Stimulated activated CD8-positive, alpha-beta memory T cell treated with anti-CD3 and anti-CD28 coated beads, Interleukin-7, amount 100 ng/mL, for 24 hours (primary cell): ENCODE measurements around the gene DMGDH.

Source experiments
- DNase-seq: peaks from one replicate; pipeline ENCODE4 v3.0.0-alpha.2; 2020; ENCODE audit warnings: low read depth

The DMGDH gene

DNA sequence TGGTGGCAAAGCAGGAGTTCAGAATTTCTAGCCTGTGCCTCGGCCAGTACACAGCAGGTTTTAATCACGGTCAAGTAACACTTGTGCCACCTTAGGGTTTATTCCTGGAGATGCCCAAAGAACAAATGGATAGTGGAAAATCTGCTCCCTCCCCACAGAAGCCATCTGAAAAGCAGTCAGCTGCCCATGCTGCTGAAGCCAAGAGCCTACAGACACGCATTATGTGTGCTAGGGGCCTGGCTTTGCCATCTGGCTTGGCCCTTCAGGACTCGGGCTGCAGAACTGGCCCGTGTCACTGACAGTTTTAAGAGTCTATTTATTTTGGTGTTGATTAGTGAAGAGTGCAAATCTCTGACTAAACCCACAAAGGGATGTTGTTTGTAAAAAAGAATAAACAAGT lies 95.5 kb downstream of the DMGDH start:
- no peak for DNase-seq

DNA sequence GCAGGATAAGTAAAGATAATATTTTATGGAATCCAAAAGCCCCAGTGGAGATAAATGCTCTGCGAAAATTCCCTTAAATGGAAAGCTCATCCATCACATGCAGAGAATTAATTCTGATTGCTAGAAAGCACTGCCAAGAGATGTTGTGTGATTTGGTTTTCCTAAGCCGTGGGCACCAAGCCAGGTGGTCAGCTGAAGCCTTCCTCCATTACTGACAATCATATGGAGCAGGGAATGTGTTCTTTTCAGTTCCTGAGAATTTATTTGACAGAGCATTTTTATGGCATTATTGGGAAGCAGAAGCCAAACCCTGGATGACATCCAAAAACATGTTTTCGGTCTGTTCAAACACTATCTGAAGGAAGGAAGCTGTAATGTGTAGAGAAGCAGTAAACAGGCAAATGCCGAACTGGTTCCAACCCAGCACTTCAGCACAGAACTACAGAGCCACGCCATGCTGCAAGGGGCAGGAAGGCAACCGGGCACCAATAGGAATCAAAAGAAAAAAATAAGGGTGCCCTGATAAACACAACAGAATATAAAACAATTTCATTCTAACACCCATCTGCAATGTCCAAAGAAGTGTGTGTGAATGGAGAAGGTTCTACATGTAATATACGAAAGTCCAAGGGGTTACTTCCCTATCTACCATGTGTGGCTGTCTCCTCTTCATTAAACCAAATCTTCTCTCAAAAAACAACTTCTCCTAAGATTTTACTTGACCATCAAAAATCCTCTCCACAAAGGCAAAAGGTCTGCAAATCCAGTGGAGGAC lies 96.6 kb downstream of the DMGDH start:
- no peak for DNase-seq

DNA sequence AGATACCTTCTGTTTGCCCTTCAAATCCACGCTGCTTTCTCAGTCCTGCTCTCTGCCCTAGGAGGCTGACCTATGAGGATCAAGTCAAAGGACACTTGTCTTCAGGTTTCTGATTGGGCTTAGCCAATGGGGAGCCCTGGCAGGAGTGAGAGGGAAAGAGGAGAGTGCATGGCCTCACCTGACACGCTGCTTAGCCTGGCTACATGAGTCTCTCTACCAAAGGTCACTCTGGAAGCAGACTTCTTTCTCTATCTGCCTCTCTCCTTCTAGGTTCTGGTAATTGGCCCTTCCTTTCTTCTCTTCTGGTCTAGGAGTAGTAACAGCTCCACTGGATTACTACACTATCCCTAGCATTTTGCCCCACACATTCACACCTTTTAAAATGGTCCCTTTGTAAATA lies 97.5 kb downstream of the DMGDH start:
- no peak for DNase-seq

DNA sequence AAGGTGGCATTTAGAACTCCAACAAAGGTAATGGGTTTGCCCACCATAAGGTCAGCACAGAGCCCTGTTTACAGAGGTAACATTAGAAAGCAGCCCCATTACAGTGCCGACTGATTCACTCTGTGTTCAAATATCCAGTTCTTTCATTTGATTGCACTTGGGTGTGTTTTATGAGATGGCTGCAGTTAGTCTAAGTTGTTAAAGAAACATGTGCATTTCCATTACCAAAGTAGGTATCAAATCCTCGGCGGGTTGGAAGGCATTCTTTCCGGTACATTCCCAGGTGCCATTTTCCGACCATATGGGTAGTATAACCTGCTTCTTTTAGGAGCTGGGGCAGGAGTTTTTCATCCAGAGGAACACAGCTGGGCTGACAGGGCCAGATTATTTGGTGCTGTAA lies 100.7 kb downstream of the DMGDH start:
- no peak for DNase-seq

DNA sequence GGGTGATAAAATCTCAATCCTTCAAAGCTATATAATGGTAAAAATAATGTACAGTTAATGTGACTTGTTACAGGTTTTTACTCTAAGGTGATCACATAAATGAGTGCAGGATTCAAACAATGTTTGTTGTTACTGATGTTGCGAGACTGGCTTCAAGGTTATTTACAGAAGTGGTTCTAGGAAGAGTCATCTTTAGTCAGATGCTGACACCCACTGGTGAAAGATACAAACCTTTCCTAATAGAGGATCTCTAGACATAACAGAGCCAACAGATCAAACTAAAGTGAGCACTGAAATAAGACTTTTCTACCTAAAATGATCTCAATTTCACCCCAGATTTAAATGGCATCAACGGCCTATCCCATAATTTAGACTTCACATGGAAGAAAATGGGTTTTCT lies 104.6 kb downstream of the DMGDH start:
- DNase-seq, result no peak

DNA sequence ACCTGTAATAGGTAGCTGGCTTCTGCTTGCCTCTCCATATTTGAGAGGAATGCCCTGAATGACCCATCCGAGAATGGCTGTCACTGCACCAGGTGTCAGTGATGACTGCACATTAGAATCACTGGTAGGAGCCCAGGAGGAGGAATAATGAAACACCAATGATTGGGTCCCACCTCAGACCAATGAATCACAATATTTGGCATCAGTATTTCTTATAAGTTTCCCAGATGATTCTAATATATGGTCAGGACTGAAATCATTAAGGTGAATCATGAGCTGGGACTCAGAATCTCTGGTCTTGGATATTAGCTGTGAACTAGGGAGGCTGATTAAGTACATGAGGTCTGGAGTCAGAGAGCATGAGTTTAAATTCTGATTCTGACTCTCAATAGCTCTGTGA lies 107.7 kb downstream of the DMGDH start:
- DNase-seq, result no peak

DNA sequence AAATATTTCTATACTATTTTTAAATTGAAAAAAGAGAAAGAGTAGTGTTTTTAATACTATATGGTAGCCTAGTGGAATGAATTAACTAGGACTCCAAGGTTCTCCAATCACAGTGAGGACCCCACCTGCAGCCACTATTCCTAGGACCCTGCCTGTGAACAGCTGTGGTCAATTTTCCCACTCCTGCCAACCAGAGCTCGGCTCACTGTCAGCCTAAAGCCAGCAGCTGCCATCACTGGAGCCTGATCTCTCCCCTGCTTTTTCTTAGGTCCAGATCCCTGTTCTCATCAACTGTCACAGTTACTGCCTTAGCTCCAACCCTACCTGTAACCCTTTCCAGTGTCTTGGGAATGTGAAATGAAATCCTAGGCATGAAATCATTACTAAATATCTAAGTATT lies 109.7 kb downstream of the DMGDH start:
- no peak for DNase-seq

DNA sequence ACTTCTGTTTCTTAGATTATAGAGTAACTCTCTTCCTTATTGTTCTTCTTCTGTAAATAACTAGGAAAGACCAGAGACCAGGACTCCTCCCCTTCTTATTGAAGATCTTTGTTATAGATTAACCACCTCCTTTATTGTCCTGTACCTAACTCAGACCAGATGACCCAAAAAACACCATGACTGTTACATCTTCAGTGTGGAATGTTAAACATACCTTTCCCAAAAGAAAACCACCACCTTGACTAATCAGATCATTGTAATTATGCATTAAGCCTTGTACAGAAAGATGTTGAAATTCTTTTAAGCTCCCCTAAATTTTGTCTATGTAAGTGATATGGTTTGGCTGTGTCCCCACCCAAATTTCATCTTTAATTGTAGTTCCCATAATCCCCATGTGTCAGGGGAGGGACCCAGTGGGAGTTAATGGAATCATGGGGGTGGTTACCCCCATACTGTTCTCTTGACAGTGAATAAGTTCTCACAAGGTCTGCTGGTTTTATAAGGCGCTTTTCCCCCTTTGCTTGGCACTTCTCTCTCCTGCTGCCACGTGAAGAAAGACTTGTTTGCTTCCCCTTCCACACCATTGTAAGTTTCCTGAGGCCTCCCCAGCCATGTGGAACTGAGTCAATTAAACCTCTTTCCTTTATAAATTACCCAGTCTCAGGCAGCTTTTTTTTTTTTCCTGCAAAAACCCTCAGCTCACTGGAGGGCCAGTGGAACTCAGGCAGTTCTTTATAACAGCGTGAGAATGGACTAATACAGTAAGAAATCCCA lies 110.6 kb downstream of the DMGDH start:
- no peak for DNase-seq

DNA sequence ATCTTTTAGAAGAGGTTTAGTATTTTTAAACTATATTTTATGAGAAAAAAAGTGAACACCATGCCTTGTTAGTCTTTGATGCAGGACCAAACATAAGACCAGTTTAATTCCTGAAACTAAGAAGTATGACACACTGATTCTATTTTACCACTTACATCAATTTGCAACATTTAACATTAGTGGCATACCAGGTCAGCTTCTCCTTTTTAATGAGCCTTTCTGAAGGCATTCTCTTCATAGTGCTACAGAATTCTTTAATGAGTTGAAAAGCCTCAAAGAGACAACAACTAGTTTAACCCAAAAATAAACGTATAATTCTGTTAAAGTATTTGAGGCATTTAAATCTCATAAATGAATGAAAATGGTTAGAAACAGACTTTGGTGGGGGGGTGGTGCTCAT lies 112.6 kb downstream of the DMGDH start:
- DNase-seq, result no peak

DNA sequence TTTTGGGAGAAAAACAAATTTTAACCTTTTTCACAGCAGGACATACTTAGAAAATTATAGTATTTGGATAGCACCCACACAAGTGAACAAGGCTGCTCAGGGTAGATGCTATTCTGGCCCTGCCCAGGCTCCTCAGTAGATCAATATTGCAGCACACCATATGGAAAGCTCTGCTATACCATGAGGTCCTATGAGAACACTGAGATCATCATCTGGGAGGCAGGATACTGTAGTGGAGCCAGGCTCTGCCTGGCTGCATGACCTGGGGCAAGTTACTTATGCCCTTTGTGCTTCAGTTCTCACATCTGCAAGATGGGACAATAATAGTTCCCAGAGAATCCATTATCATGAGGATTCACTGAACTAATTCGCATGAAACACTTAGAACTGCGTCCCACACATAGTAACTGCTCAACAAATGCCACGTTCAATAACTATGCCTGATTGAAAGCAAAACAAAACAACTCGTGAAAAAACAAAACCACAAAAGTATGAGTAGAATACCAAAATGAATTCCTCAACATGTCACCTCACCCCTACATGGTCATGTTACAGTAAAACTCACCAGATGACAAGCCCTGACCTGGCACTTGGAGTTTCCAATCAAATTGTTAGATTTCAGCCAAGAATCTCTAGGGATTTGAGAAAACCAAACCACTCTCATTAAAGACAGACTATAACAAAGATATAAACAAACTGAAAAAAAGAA lies 116.2 kb downstream of the DMGDH start:
- no peak for DNase-seq
